GM12878 (cell line): ENCODE measurements around the gene S1PR1. TPM values are rescaled to one million over a fixed set of nuclear protein-coding genes. Genes with fewer than 3 reads are reported as not detected.

ENCODE experiments used
- ATAC-seq: fragments of 200-7000 bp; cut with Tn5 transposase; 3 replicates; pipeline ENCODE4 v1.9.1; 2020; ENCODE audit warnings: mild to moderate bottlenecking, moderate library complexity
- BruUV-seq: library from RNA; stranded (reverse); fragments of 400-500 nt; replicated peaks from 2 replicates; lab custom pipeline; 2021; lab: Mats Ljungman, UMichigan
- CTCF ChIA-PET: fragments of 300-600 bp; sonication (Branson Sonifier 250); formaldehyde crosslinking; extraction: SDS; loops from one replicate; lab custom pipeline; 2021; ENCODE audit warnings: inconsistent platforms; lab: Yijun Ruan, JAX
- POLR2A ChIA-PET: fragments of 350-600 bp; formaldehyde crosslinking; extraction: SDS; loops from one replicate; lab custom pipeline; 2021; ENCODE audit warnings: inconsistent platforms; lab: Charles Lee
- RAD21 ChIA-PET: fragments of 300-600 bp; sonication (Branson Sonifier 250); formaldehyde crosslinking; loops from one replicate; lab custom pipeline; 2023; ENCODE audit warnings: antibody characterized with exemption; ENCODE audit not compliant: unreplicated experiment; lab: Charles Lee
- SMC1A ChIA-PET: fragments of 300-600 bp; sonication (Branson Sonifier 250); formaldehyde crosslinking; loops from one replicate; lab custom pipeline; 2023; ENCODE audit not compliant: unreplicated experiment, uncharacterized antibody; lab: Charles Lee
- DNase-seq: peaks from one replicate; pipeline ENCODE4 v3.0.0-alpha.2; 2011; ENCODE audit warnings: low read depth, low spot score
- FAIRE-seq: peaks from 3 replicates; lab custom pipeline; 2011; peaks lifted over from hg19 to GRCh38; lab: Jason Lieb, UNC
- H2AFZ ChIP-seq: 2 replicates; pipeline ENCODE4 v1.6.0; 2011; ENCODE audit warnings: low read depth, low read length, control low read depth; ENCODE audit not compliant: control insufficient read depth
- H3K27ac ChIP-seq: 2 replicates; pipeline ENCODE4 v1.5.1; 2011; ENCODE audit warnings: control low read depth; ENCODE audit not compliant: control insufficient read depth, insufficient read depth
- H3K27me3 ChIP-seq, 2 experiments: replicated peaks in 1 of 2; 2 replicates each; pipeline versions ENCODE4 v1.6.0 to v1.6.1; 2011; ENCODE audit warnings: low read length in 1 of 2; ENCODE audit not compliant: control insufficient read depth in 2 of 2, insufficient read depth in 2 of 2
- H3K36me3 ChIP-seq, 2 experiments: 2 replicates each; pipeline ENCODE4 v1.5.1; 2011; ENCODE audit warnings: low read length in 1 of 2; ENCODE audit not compliant: control insufficient read depth in 2 of 2, insufficient read depth in 2 of 2
- H3K4me1 ChIP-seq: 2 replicates; pipeline ENCODE4 v1.6.1; 2011; ENCODE audit warnings: mild to moderate bottlenecking, low read length, moderate library complexity, mixed read lengths; ENCODE audit not compliant: control insufficient read depth, insufficient read depth
- H3K4me2 ChIP-seq: 2 replicates; pipeline ENCODE4 v1.6.0; 2011; ENCODE audit warnings: control low read depth; ENCODE audit not compliant: control insufficient read depth, insufficient read depth
- H3K4me3 ChIP-seq: fragments of 200-600 bp; sonication (generic); 2 replicates; pipeline ENCODE4 v1.5.1; 2016
- H3K79me2 ChIP-seq: 2 replicates; pipeline ENCODE4 v1.6.0; 2011; ENCODE audit warnings: low read length; ENCODE audit not compliant: control insufficient read depth, insufficient read depth
- H3K9ac ChIP-seq: 2 replicates; pipeline ENCODE4 v1.8.0; 2011; ENCODE audit warnings: low read length, control low read depth, mixed read lengths; ENCODE audit not compliant: control insufficient read depth, insufficient read depth
- H3K9me3 ChIP-seq: replicated peaks from 3 replicates; pipeline ENCODE4 v1.5.1; 2011; ENCODE audit warnings: mild to moderate bottlenecking, low read length; ENCODE audit not compliant: control insufficient read depth, insufficient read depth
- H4K20me1 ChIP-seq: 2 replicates; pipeline ENCODE4 v1.6.0; 2011; ENCODE audit not compliant: control insufficient read depth, insufficient read depth
- FOXM1 ChIP-seq: IDR thresholded peaks from 2 replicates; pipeline ENCODE4 v1.6.1; 2012; ENCODE audit warnings: low read depth, mild to moderate bottlenecking, inconsistent platforms, low read length, moderate library complexity
- GATAD2B ChIP-seq: fragments of 450-650 bp; conservative IDR thresholded peaks from 2 replicates; pipeline ENCODE4 v1.6.1; 2017; ENCODE audit warnings: low read depth, mild to moderate bottlenecking, moderate library complexity
- HSF1 ChIP-seq: fragments of 150-350 bp; IDR thresholded peaks from 2 replicates; pipeline ENCODE4 v1.6.1; 2014; ENCODE audit warnings: mild to moderate bottlenecking, low read depth, low read length
- JUND ChIP-seq: IDR thresholded peaks from 2 replicates; pipeline ENCODE4 v1.6.1; 2012; ENCODE audit warnings: low read depth, mild to moderate bottlenecking, low read length, improper control_type of control experiment, moderate library complexity
- MYC ChIP-seq: IDR thresholded peaks from 2 replicates; pipeline ENCODE4 v1.6.1; 2011; ENCODE audit warnings: mild to moderate bottlenecking, low read length, moderate library complexity, inconsistent platforms; ENCODE audit not compliant: insufficient read depth, insufficient replicate concordance, insufficient read length, severe bottlenecking
- NFXL1 ChIP-seq: fragments of 450-650 bp; IDR thresholded peaks from 2 replicates; pipeline ENCODE4 v1.6.1; 2017; ENCODE audit warnings: antibody characterized with exemption, mild to moderate bottlenecking, borderline replicate concordance
- NR2C1 ChIP-seq: fragments of 450-650 bp; IDR thresholded peaks from 2 replicates; pipeline ENCODE4 v1.6.1; 2017; ENCODE audit warnings: antibody characterized with exemption, mild to moderate bottlenecking, moderate library complexity
- NRF1 ChIP-seq: conservative IDR thresholded peaks from 2 replicates; pipeline ENCODE4 v1.6.1; 2011; ENCODE audit warnings: mild to moderate bottlenecking, low read depth, low read length, improper control_type of control experiment
- POLR2AphosphoS2 ChIP-seq: IDR thresholded peaks from 2 replicates; pipeline ENCODE4 v1.6.1; 2011; ENCODE audit warnings: low read depth, mild to moderate bottlenecking, low read length, improper control_type of control experiment, moderate library complexity
- RELA ChIP-seq: fragments of 450-650 bp; IDR thresholded peaks from 2 replicates; pipeline ENCODE4 v1.8.0; 2014; ENCODE audit warnings: borderline replicate concordance; ENCODE audit not compliant: partially characterized antibody
- ZBED1 ChIP-seq: IDR thresholded peaks from 2 replicates; pipeline ENCODE4 v1.6.1; 2016; ENCODE audit warnings: borderline replicate concordance
- ZBTB11 ChIP-seq: fragments of 450-650 bp; formaldehyde crosslinking; IDR thresholded peaks from 2 replicates; pipeline ENCODE4 v1.5.0; 2022; ENCODE audit warnings: mild to moderate bottlenecking, missing genetic modification characterization
- WGBS: methylation state at CpG from one replicate; pipeline ENCODE4 v1.1.6; 2016; ENCODE audit warnings: low lambda C conversion rate; ENCODE audit not compliant: insufficient replicate concordance, insufficient coverage; ENCODE audit errors: missing lambda C conversion rate; 5-methylcytosine and 5-hydroxymethylcytosine counted together
- in situ Hi-C: fragments of 300-500 bp; cut with MboI; formaldehyde crosslinking; loops from 9 replicates; pipeline ENCODE4 v1.14.3; 2018; ENCODE audit warnings: mixed read lengths
- intact Hi-C: fragments of 100-400 bp; cut with micrococcal nuclease; formaldehyde crosslinking; loops from one replicate; pipeline ENCODE4 v1.14.2; 2022; ENCODE audit not compliant: unreplicated experiment
- polyA plus RNA-seq, 11 experiments: library from polyadenylated mRNA; depleted of rRNA in 4 of 11; unstranded in 6 of 11; stranded (reverse) in 5 of 11; fragments of >200 nt; fragmentation: Nextera tagmentation in 4 of 11; fragmentation: Illumina TruSeq in 1 of 11; extraction: Ambion mirVana in 4 of 11; extraction: Trizol in 1 of 11; gene quantifications; 1 replicate in 1 of 11; 2 replicates in 10 of 11; pipeline versions ENCODE4 v1.2.1 to v1.2.3, GENCODE V29; 2011 to 2016; ENCODE audit warnings: inconsistent platforms in 2 of 11, missing spikeins in 2 of 11, low read depth in 1 of 11
- total RNA-seq, 4 experiments: library from RNA; depleted of rRNA in 3 of 4; stranded (reverse); fragments of >200 nt in 3 of 4; fragmentation: Illumina TruSeq in 1 of 4; extraction: Trizol in 1 of 4; gene quantifications; 2 replicates each; pipeline versions ENCODE4 v1.2.1 to v1.2.3, GENCODE V29; 2013 to 2021

The S1PR1 gene
- total and polyA plus RNA-seq, 10 of the 15 experiments (the other 5 are each of a cell fraction or from before 2014, with no cell fraction given): 3.8 to 59.4 (median 30.7) TPM

- TF ChIP-seq ZBTB11 (CRISPR knock-in tag) (no peak), GATAD2B (no peak)
These were observed 32.1 kb downstream of the S1PR1 start (continued) for GRCh38 chr1:101268893-101269292.

GRCh38 chr1:101275672-101276071 lies 38.9 kb downstream of the S1PR1 start:
- Histone ChIP-seq H3K27ac (no peak overlapping the region), H3K79me2 (no peaks in the 10 kb centered on the region), H2AFZ (no peak overlapping the region), H3K9ac (no peak overlapping the region), H3K27me3 (no peaks in the 10 kb centered on the region; a peak in 1 of 4 replicates), H3K9me3 (peaks cover 2% of the 10 kb centered on the region; the same call in 1 of the 3 replicates), H3K4me3 (no peak overlapping the region), H4K20me1 (no peaks in the 10 kb centered on the region), H3K4me2 (no peak overlapping the region), H3K4me1 (no peaks in the 10 kb centered on the region), H3K36me3 (no peaks in the 10 kb centered on the region)
- SMC1A ChIA-PET: no interaction called here
- FAIRE-seq: no peak
- POLR2A ChIA-PET: no interaction called here
- RAD21 ChIA-PET: interaction anchor here (0.9 kb wide), 1 partner anchor 37 kb away, joined by 3 read pairs; no protein-coding TSS in a partner anchor
- 62% methylated on average over 5 of the region's 5 CpGs for WGBS
- CTCF ChIA-PET: interaction anchor here (1.0 kb wide), 1 partner anchor 13 kb away, joined by 3 read pairs; no protein-coding TSS in a partner anchor
- intact Hi-C loops (no loop called here), in situ Hi-C loops (no loop called here)
- no TSS peak for BruUV-seq
- no peak for DNase-seq
- no peak for TF ChIP-seq MYC
- no peak for TF ChIP-seq JUND
- no peak for TF ChIP-seq NR2C1
- TF ChIP-seq FOXM1: no peak
- TF ChIP-seq NRF1: no peak
- no peak for TF ChIP-seq ZBED1
- no peak for TF ChIP-seq HSF1
- no peak for TF ChIP-seq POLR2AphosphoS2
- no peak for TF ChIP-seq NFXL1
- TF ChIP-seq ZBTB11 (CRISPR knock-in tag): no peak
- TF ChIP-seq RELA: no peak
- no peak for ATAC-seq
